Astrocyte of the spinal cord (primary cell): ENCODE measurements around the gene CD48.
"Not testable (repeated sequence)": the region's sequence is repeated elsewhere in the genome, so short reads cannot be mapped to it uniquely, and the experiment has no call there.

Experiments used
- DNase-seq: peaks from one replicate; pipeline ENCODE4 v3.0.0; 2011; ENCODE audit warnings: low read depth, low spot score
- H3K4me3 ChIP-seq: 2 replicates; pipeline ENCODE4 v1.5.1; 2011; ENCODE audit warnings: low read depth, mild to moderate bottlenecking, low read length, moderate library complexity
- in situ Hi-C: cut with HindIII; loops from 2 replicates; pipeline ENCODE4 v1.10.0; 2017; ENCODE audit warnings: low sequenced_read_pairs
- TF ChIP-seq, protein P1 (sequence below): IDR thresholded peaks from 2 replicates; pipeline ENCODE4 v1.5.1; 2012; ENCODE audit warnings: low read depth, mild to moderate bottlenecking, low read length, inconsistent platforms

CD48 gene

DNA sequence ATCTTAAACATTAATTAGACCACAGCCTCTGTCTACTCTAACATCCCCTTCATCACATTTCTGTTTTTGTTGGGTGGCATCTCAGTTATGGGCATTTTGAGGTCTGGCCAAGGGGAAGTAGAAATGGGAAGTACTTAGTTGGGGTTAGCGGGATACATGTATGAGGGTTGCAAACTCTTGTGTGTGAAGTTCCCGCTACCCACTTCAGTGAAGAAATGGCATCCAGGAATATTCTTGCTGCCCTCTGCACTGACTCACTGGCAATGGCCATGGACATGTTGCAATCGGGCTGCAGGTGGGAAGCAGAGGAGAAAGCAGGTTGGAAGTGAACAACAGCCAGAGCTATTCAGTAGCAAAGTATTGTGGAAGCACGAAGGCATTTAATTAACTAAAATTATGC lies 7.4 kb downstream of the CD48 start:
- no peak overlapping the region for H3K4me3 ChIP-seq
- in situ Hi-C loops = no loop called here
- TF ChIP-seq, protein P1, sequence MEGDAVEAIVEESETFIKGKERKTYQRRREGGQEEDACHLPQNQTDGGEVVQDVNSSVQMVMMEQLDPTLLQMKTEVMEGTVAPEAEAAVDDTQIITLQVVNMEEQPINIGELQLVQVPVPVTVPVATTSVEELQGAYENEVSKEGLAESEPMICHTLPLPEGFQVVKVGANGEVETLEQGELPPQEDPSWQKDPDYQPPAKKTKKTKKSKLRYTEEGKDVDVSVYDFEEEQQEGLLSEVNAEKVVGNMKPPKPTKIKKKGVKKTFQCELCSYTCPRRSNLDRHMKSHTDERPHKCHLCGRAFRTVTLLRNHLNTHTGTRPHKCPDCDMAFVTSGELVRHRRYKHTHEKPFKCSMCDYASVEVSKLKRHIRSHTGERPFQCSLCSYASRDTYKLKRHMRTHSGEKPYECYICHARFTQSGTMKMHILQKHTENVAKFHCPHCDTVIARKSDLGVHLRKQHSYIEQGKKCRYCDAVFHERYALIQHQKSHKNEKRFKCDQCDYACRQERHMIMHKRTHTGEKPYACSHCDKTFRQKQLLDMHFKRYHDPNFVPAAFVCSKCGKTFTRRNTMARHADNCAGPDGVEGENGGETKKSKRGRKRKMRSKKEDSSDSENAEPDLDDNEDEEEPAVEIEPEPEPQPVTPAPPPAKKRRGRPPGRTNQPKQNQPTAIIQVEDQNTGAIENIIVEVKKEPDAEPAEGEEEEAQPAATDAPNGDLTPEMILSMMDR = no peak
- no peak for DNase-seq

DNA sequence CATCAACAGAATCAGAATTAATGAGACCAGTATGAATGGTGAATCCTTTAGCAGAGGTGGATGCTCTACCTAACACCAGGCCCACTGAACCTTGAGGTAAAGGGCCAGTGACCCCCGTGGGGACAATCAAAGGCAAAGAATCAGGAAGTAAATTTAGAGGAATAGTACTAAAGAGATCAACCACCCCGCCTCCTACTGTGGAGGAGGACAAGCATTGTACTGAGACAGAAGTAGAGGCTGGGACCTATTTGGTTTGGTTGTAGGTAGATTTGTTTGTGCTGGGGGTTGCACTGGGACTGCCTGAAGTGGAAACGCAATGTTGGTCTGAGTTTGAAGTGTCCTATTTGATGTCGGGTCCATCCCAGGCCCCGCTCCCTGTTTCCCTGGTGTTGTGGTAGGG lies 9.5 kb downstream of the CD48 start:
- in situ Hi-C loops = no loop called here
- TF ChIP-seq, protein P1 = no peak
- H3K4me3 ChIP-seq = no peak overlapping the region
- no peak for DNase-seq

DNA sequence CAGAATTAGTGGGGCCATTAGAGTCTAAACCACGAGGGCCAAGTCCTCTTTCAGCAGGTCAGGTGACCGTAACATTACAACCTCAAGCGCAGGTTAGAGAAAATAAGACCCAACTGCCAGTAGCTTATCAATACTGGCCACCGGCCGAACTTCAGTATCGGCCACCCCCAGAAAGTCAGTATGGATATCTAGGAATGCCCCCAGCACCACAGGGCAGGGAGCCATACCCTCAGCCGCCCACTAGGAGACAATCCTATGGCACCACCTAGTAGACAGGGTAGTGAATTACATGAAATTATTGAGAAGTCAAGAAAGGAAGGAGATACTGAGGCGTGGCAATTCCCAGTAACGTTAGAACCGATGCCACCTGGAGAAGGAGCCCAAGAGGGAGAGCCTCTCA lies 19.2 kb downstream of the CD48 start:
- DNase-seq, in situ Hi-C loops, H3K4me3 ChIP-seq: not testable (repeated sequence)

DNA sequence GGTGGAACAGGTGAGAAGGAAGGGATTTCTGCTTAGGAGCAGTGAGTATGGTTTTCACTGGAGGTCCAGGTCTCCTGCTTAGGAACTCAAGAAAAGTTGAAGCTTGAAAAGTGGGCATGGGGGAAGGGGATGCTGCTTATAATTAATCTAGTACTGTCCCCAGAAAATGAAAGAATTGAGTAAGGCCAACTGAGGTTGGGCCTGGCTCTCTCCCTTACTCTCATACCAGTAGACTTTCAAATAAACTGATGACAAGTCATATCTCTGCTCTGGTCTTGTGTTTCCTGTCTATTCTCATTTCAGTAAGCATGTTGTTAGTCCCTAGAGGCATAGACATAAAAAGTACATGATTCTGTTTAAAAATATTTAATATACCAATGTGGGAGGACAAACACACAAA lies 26.4 kb downstream of the CD48 start:
- DNase-seq = no peak
- no peak overlapping the region for H3K4me3 ChIP-seq
- TF ChIP-seq, protein P1 = no peak
- in situ Hi-C loops = no loop called here

DNA sequence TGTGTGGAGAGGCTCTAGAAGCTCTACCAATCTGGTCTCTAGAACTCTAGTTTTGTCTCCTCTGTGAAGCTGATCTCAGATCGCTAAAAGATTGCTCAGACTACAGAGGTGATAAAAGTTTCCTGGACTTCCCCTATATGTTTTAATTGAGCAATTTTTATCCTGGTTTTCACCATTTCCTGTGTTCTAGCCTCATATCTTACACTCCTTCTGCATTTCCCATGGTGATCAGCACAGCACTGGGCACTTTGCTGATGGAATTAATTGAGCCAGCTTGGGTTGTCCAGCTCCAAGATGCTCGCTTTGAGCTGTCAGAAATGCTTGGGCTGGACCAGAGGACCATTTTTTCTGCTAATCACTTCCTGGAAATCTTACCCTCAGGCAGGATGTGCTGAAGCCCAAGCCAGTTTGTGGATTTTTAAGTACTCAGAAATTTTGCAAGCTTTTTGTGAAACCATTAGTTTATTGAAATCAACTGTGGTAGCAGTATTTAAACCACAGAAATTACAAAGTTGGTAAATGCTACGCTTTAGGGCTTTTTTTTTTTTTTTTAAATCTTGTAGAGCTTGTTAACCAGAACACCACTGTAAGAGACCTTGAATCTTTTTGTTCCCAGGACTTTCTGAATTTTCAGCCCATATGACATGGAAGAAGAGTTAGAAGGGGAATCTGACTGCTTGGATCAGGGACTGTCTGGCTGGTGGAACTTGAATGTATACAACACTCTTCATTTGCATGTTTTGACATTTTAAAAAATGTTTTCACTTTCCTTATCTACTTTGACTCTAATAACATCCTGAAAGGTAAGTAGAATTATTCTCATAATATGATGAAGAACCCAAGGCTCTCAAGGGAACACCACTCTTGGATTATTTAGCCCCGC lies 28.4 kb downstream of the CD48 start:
- no peak for DNase-seq
- TF ChIP-seq, protein P1 = no peak
- in situ Hi-C loops = no loop called here
- H3K4me3 ChIP-seq = no peak overlapping the region

DNA sequence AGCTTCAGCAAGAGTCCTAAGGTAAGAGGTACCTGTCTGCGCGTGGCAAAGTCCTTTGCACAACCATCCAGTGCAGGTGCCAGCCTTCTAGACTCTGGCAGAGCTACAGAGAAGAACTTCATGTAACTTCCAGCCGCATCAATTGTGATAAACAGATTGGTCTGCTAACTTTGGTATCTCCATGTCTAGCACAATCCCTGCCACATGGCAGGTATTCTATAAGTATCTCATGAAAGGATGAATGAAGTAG lies 29.8 kb downstream of the CD48 start:
- TF ChIP-seq, protein P1 = no peak
- H3K4me3 ChIP-seq = no peak overlapping the region
- DNase-seq = no peak
- in situ Hi-C loops = no loop called here

DNA sequence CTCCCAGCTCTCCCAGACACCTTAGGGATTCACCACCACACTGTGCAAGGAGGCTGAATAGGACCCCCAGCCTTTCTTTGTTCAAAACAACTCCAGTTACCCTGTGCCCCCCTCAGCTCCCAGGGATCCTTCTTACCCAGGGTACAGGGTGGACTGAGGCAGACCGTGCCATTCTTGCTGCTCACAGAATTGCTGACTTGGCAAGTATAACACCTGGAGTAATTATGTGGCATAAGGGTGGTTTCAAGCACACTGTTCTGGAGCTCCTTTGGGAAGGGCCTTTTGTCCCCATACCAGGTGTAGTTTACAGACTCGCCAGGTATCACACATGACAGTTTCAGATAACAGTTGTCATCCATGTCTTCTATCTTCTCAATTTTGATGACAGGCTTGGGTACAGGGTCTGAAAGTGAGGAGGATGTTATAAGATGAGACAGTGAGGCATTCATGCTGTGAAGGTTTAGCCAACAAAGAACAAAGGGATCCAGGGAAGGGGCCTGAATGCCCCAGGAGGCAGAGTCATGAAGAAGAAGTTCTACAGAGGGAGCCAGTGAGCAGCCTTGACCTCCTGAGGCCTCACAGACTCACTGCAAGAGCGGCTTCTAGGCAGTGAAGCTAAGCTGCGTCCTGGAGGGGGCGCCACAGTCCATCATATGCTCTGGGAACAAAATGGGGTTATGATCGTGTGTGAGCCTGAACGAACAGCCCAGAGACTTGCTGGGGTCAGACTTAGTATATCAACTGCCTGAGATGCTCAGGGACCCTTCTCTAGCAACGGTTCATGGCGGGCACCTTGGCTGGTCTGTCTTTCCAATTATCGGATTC lies 30.3 kb downstream of the CD48 start:
- in situ Hi-C loops = no loop called here
- TF ChIP-seq, protein P1 = peak; percentile 40
- peak; percentile 14 for DNase-seq
- no peak overlapping the region for H3K4me3 ChIP-seq
